H1 (cell line): ENCODE data around the gene MGAT5B. TPM values are rescaled to one million over a fixed set of nuclear protein-coding genes. Genes with fewer than 3 reads are reported as not detected.

Source experiments
- CTCF ChIA-PET: fragments of 300-600 bp; sonication (Branson Sonifier 250); formaldehyde crosslinking; loops from one replicate; lab custom pipeline; 2021; ENCODE audit not compliant: partially characterized antibody; lab: Charles Lee
- POLR2A ChIA-PET: fragments of 300-600 bp; sonication (Branson Sonifier 250); formaldehyde crosslinking; loops from one replicate; lab custom pipeline; 2021; ENCODE audit warnings: inconsistent platforms; ENCODE audit not compliant: partially characterized antibody; lab: Charles Lee
- DNase-seq, 2 experiments: peaks; one replicate each; pipeline versions ENCODE4 v3.0.0 to v3.0.0-alpha.2; 2010 to 2022; ENCODE audit warnings: low spot score in 2 of 2, low read depth in 1 of 2, mixed read lengths in 1 of 2
- FAIRE-seq: peaks from 2 replicates; lab custom pipeline; 2011; peaks lifted over from hg19 to GRCh38; lab: Jason Lieb, UNC
- H2AFZ ChIP-seq: 2 replicates; pipeline ENCODE4 v1.8.1; 2012; ENCODE audit warnings: low read length, inconsistent platforms
- H2AK5ac ChIP-seq: 2 replicates; pipeline ENCODE4 v1.6.1; 2013; ENCODE audit warnings: low read depth, low read length
- H2BK120ac ChIP-seq: replicated peaks from 2 replicates; pipeline ENCODE3; 2013; ENCODE audit warnings: low read depth, low read length, inconsistent platforms
- H2BK12ac ChIP-seq: 2 replicates; pipeline ENCODE4 v1.6.1; 2013; ENCODE audit warnings: low read depth, low read length
- H2BK15ac ChIP-seq: 2 replicates; pipeline ENCODE4 v1.6.1; 2013; ENCODE audit warnings: low read length
- H2BK20ac ChIP-seq: 2 replicates; pipeline ENCODE4 v1.6.1; 2013; ENCODE audit warnings: low read length
- H2BK5ac ChIP-seq: 2 replicates; pipeline ENCODE4 v1.6.1; 2013; ENCODE audit warnings: low read depth, low read length
- H3K14ac ChIP-seq: 2 replicates; pipeline ENCODE4 v1.6.1; 2013; ENCODE audit warnings: inconsistent platforms; ENCODE audit not compliant: insufficient read length
- H3K18ac ChIP-seq: 2 replicates; pipeline ENCODE4 v1.6.1; 2013; ENCODE audit warnings: low read length; ENCODE audit errors: extremely low read depth
- H3K23ac ChIP-seq: 2 replicates; pipeline ENCODE4 v1.6.1; 2013; ENCODE audit warnings: inconsistent platforms; ENCODE audit not compliant: insufficient read length
- H3K23me2 ChIP-seq: 2 replicates; pipeline ENCODE4 v1.6.1; 2013; ENCODE audit warnings: low read depth, low read length
- H3K27ac ChIP-seq: 2 replicates; pipeline ENCODE4 v1.6.1; 2011; ENCODE audit warnings: low read depth, low read length, inconsistent platforms
- H3K27me3 ChIP-seq, 4 experiments: replicated peaks in 1 of 4; 1 replicate in 1 of 4; 2 replicates in 3 of 4; pipeline versions ENCODE4 v1.6.1 to v1.8.1; 2011 to 2013; ENCODE audit warnings: low read length in 3 of 4, mild to moderate bottlenecking in 3 of 4, inconsistent platforms in 2 of 4, mixed read lengths in 2 of 4, moderate library complexity in 1 of 4; ENCODE audit not compliant: control insufficient read depth in 3 of 4, insufficient read depth in 3 of 4; ENCODE audit errors: extremely low read depth in 1 of 4
- H3K36me3 ChIP-seq, 4 experiments: 2 replicates each; pipeline versions ENCODE4 v1.6.1 to v1.8.1; 2011 to 2013; ENCODE audit warnings: mild to moderate bottlenecking in 4 of 4, low read length in 3 of 4, moderate library complexity in 2 of 4, control low read depth in 1 of 4, inconsistent platforms in 1 of 4; ENCODE audit not compliant: insufficient read depth in 4 of 4, control insufficient read depth in 2 of 4
- H3K4ac ChIP-seq: replicated peaks from 2 replicates; pipeline ENCODE3; 2013; ENCODE audit warnings: low read length, low read depth, mixed read lengths, inconsistent platforms; ENCODE audit not compliant: insufficient read length
- H3K4me1 ChIP-seq, 4 experiments: replicated peaks in 1 of 4; 1 replicate in 1 of 4; 2 replicates in 3 of 4; pipeline versions ENCODE4 v1.6.1 to v1.8.1; 2011 to 2013; ENCODE audit warnings: low read length in 3 of 4, inconsistent platforms in 2 of 4, mixed read lengths in 1 of 4; ENCODE audit not compliant: insufficient read depth in 4 of 4, control insufficient read depth in 3 of 4
- H3K4me2 ChIP-seq, 2 experiments: 2 replicates each; pipeline versions ENCODE4 v1.6.1 to v1.8.1; 2011 to 2013; ENCODE audit warnings: low read depth in 2 of 2, low read length in 2 of 2, control low read depth in 1 of 2, inconsistent platforms in 1 of 2, mild to moderate bottlenecking in 1 of 2; ENCODE audit not compliant: insufficient read depth in 1 of 2
- H3K4me3 ChIP-seq, 4 experiments: fragments of 200-600, 300-600 bp in 1 of 4; sonication (generic), shearing (Covaris generic), sonication (Bioruptor Twin) in 1 of 4; 2 replicates each; pipeline versions ENCODE4 v1.5.1 to v1.8.1; 2011 to 2016; ENCODE audit warnings: low read length in 4 of 4, low read depth in 3 of 4, control low read depth in 2 of 4, inconsistent platforms in 2 of 4, mild to moderate bottlenecking in 2 of 4, mixed read lengths in 1 of 4, moderate library complexity in 1 of 4; ENCODE audit not compliant: insufficient read depth in 2 of 4; ENCODE audit errors: extremely low read depth in 1 of 4
- H3K56ac ChIP-seq: replicated peaks from 2 replicates; pipeline ENCODE3; 2013; ENCODE audit warnings: low read depth, mild to moderate bottlenecking, mixed read lengths, low read length, inconsistent platforms; ENCODE audit not compliant: insufficient read length
- H3K79me1 ChIP-seq: 2 replicates; pipeline ENCODE4 v1.6.1; 2013; ENCODE audit warnings: low read depth, low read length, control low read depth
- H3K79me2 ChIP-seq, 2 experiments: 2 replicates each; pipeline versions ENCODE4 v1.6.1 to v1.8.1; 2012 to 2013; ENCODE audit warnings: low read length in 2 of 2, mild to moderate bottlenecking in 2 of 2, inconsistent platforms in 1 of 2; ENCODE audit not compliant: insufficient read depth in 2 of 2, control insufficient read depth in 1 of 2
- H3K9ac ChIP-seq, 4 experiments: replicated peaks in 1 of 4; 1 replicate in 1 of 4; 2 replicates in 3 of 4; pipeline versions ENCODE4 v1.6.1 to v1.8.1; 2011 to 2013; ENCODE audit warnings: low read depth in 3 of 4, low read length in 3 of 4, control low read depth in 2 of 4, mild to moderate bottlenecking in 2 of 4, moderate library complexity in 2 of 4, inconsistent platforms in 1 of 4; ENCODE audit errors: extremely low read depth in 1 of 4
- H3K9me3 ChIP-seq, 2 experiments: 2 replicates each; pipeline versions ENCODE4 v1.6.1 to v1.8.1; 2012 to 2013; ENCODE audit warnings: mild to moderate bottlenecking in 2 of 2, moderate library complexity in 2 of 2, control low read depth in 1 of 2, inconsistent platforms in 1 of 2, low read depth in 1 of 2, low read length in 1 of 2, mixed read lengths in 1 of 2; ENCODE audit not compliant: insufficient read depth in 2 of 2
- H4K20me1 ChIP-seq, 2 experiments: replicated peaks in 1 of 2; 2 replicates each; pipeline versions ENCODE3 to v1.8.1; 2011 to 2013; ENCODE audit warnings: inconsistent platforms in 2 of 2, low read length in 2 of 2, mild to moderate bottlenecking in 1 of 2; ENCODE audit not compliant: insufficient read depth in 2 of 2, control insufficient read depth in 1 of 2
- H4K5ac ChIP-seq: 2 replicates; pipeline ENCODE4 v1.6.1; 2013; ENCODE audit warnings: low read length, low read depth, mixed read lengths, inconsistent platforms; ENCODE audit not compliant: insufficient read length
- H4K8ac ChIP-seq: 2 replicates; pipeline ENCODE4 v1.8.0; 2013; ENCODE audit warnings: mild to moderate bottlenecking, moderate library complexity, low read length, inconsistent platforms; ENCODE audit not compliant: insufficient read depth; ENCODE audit errors: extremely low read depth
- H4K91ac ChIP-seq: replicated peaks from 2 replicates; pipeline ENCODE3; 2013; ENCODE audit warnings: low read length, mixed read lengths, inconsistent platforms; ENCODE audit not compliant: insufficient read length
- CEBPB ChIP-seq: IDR thresholded peaks from 2 replicates; pipeline ENCODE4 v1.6.1; 2012; ENCODE audit warnings: low read depth, low read length
- GTF2F1 ChIP-seq: IDR thresholded peaks from 2 replicates; pipeline ENCODE4 v1.6.1; 2012; ENCODE audit warnings: low read depth, low read length, improper control_type of control experiment, borderline replicate concordance
- SIN3A ChIP-seq, 2 experiments: IDR thresholded peaks in 1 of 2; conservative IDR thresholded peaks in 1 of 2; 2 replicates each; pipeline ENCODE4 v1.6.1; 2011 to 2012; ENCODE audit warnings: low read length in 2 of 2, improper control_type of control experiment in 1 of 2, low read depth in 1 of 2, mild to moderate bottlenecking in 1 of 2
- SIRT6 ChIP-seq: IDR thresholded peaks from one replicate; pipeline ENCODE4 v1.7.1; 2012; ENCODE audit warnings: low read length, inconsistent platforms
- WGBS, 2 experiments: shearing (Covaris generic) in 1 of 2; methylation state at CpG; one replicate each; pipeline versions ENCODE4 v1.1.6 to v1.1.7; 2013 to 2015; ENCODE audit warnings: low lambda C conversion rate in 2 of 2, mixed read lengths in 2 of 2, inconsistent platforms in 1 of 2, low coverage in 1 of 2, missing lambda C conversion rate in 1 of 2; ENCODE audit not compliant: insufficient replicate concordance in 2 of 2, insufficient coverage in 1 of 2, insufficient read length in 1 of 2; ENCODE audit errors: extremely low coverage in 1 of 2, missing lambda C conversion rate in 1 of 2; 5-methylcytosine and 5-hydroxymethylcytosine counted together
- polyA plus RNA-seq, 7 experiments: library from polyadenylated mRNA; depleted of rRNA in 3 of 7; stranded (reverse) in 5 of 7; unstranded in 2 of 7; fragments of >200 nt in 5 of 7; fragments of 200-250 nt in 2 of 7; gene quantifications; 1 replicate in 5 of 7; 2 replicates in 1 of 7; 4 replicates in 1 of 7; pipeline versions ENCODE4 v1.2.1 to v1.2.3, GENCODE V29; 2011 to 2013; ENCODE audit warnings: missing spikeins in 2 of 7, mixed read lengths in 2 of 7
- total RNA-seq: library from RNA; stranded (reverse); fragmentation: NEBNext Ultra II Directional; extraction: Animal tissue kit (Norgen Biotek cat#: 25700); gene quantifications from 2 replicates; pipeline ENCODE4 v1.2.1, GENCODE V29; 2021

Gene MGAT5B
- total and polyA plus RNA-seq, 2 of the 8 experiments (the other 6 are each of a cell fraction or from before 2014, with no cell fraction given) = 7.9 to 8.2 TPM

GRCh38 chr17:76987486-76988093, 119.4 kb downstream of the MGAT5B start:
- H3K56ac ChIP-seq = no peak overlapping the region
- H4K20me1 ChIP-seq = no peaks in the 10 kb centered on the region
- no peak overlapping the region for H2BK15ac ChIP-seq
- H3K36me3 ChIP-seq = no peaks in the 10 kb centered on the region
- CTCF ChIA-PET = interaction anchor here (1.4 kb wide), 1 partner anchor 14 kb away, joined by 3 read pairs; no protein-coding TSS in a partner anchor
- POLR2A ChIA-PET = no interaction called here
- H3K4me1 ChIP-seq = peaks cover 2 to 9% (median 5%) of the 10 kb centered on the region in 4 experiments; a peak in 6 of 7 replicates
- H4K8ac ChIP-seq = no peak overlapping the region
- H2AK5ac ChIP-seq = no peak overlapping the region
- H3K79me1 ChIP-seq = no peaks in the 10 kb centered on the region
- no peak overlapping the region for H4K91ac ChIP-seq
- H2BK120ac ChIP-seq = no peak overlapping the region
- no peak overlapping the region for H3K9ac ChIP-seq
- TF ChIP-seq GTF2F1 (no peak), CEBPB (no peak), SIRT6 (no peak), SIN3A (conservative IDR thresholded peaks at IDR 0.05 in 1 of 2, IDR thresholded peaks at IDR 0.05 in 1 of 2; ENCODE audit: low read depth in 1 of 2, low read length in 2 of 2) (no peak)
- TF ChIP-seq, all 59 proteins: peak for 0
- no peak overlapping the region for H3K18ac ChIP-seq
- no peak overlapping the region for H2BK20ac ChIP-seq
- H3K79me2 ChIP-seq = no peaks in the 10 kb centered on the region
- H3K27ac ChIP-seq = no peak overlapping the region
- no peak overlapping the region for H2BK5ac ChIP-seq
- no peak for DNase-seq
- H3K23ac ChIP-seq = no peak overlapping the region
- no peaks in the 10 kb centered on the region for H3K23me2 ChIP-seq
- H3K4me3 ChIP-seq = no peak overlapping the region
- no peak overlapping the region for H2AFZ ChIP-seq
- H2BK12ac ChIP-seq = no peak overlapping the region
- FAIRE-seq = no peak
- no peak overlapping the region for H3K4ac ChIP-seq
- no peak overlapping the region for H3K14ac ChIP-seq
- no peak overlapping the region for H4K5ac ChIP-seq
- no peak overlapping the region for H3K4me2 ChIP-seq
- no peaks in the 10 kb centered on the region for H3K9me3 ChIP-seq
- H3K27me3 ChIP-seq = no peaks in the 10 kb centered on the region
- WGBS, 2 experiments = 78% methylated on average over 15 of the region's 15 CpGs; no CpG with 5 or more reads in 1 of the 2 experiments
